RPMI8226 (cell line): ENCODE data around the gene PRPF4.

ENCODE experiments used
- DNase-seq: peaks from one replicate; pipeline ENCODE4 v3.0.0-alpha.2; 2015

The PRPF4 gene

GRCh38 chr9:113315231-113315630 lies 39.8 kb downstream of the PRPF4 start:
- no peak for DNase-seq

GRCh38 chr9:113316030-113316429 lies 40.6 kb downstream of the PRPF4 start:
- DNase-seq: no peak

DNA sequence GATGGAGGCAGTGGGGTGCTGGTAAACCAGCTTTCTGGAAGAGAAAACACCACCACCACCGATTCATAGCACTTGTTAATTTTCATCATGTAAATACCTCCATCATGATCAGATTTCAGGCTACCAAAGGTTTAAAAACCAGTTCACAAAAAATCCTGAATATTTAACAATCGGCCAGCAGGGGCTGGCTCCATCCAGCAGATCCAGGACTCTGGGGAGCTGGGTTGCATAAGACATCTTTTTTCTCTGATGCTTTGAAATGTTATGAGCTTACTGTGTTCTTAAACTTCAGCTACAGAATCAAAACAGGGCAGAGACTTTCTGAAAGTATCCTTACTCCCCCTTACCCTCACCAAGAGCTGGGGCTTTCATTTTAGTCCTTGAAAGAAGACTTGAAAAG lies 42.3 kb downstream of the PRPF4 start:
- no peak for DNase-seq

GRCh38 chr9:113319054-113319453 lies 43.6 kb downstream of the PRPF4 start:
- DNase-seq: no peak

DNA sequence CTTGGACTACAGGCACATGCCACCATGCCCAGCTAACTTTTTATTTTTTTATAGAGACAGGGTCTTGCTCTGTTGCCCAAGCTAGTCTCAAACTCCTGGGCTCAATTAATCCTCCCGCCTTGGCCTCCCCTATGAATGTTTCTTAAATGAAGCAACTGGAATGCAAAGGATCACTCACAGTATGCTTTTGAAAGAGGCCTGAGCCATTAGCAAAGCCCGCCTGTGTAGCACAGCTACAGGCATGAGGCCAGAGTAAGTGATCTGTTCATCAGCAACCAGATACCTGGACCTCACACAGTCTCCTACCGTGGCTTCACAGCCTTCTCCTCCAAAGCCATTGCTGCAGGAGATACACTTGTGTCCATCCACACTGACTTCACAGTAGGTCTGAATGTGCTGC lies 44.6 kb downstream of the PRPF4 start:
- DNase-seq: no peak

GRCh38 chr9:113322671-113323070 lies 47.2 kb downstream of the PRPF4 start:
- no peak for DNase-seq

DNA sequence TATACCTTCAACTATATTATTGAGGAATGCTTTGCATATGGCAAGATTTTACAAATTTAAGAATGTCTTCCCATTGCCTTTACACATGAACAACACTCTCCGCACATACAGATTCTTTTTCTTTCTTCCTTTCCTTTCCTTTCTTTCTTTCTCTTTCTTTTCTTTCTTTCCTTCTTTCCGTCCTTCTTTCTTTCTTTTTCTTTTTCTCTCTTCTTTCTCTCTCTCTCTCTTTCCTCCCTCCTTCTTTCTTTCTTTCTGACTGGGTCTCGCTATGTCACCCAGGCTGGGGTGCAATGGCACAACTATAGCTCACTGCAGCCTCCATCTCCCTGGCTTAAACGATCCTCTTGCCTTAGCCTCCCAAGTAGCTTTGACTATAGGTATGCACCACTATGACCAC lies 50.8 kb downstream of the PRPF4 start:
- no peak for DNase-seq

DNA sequence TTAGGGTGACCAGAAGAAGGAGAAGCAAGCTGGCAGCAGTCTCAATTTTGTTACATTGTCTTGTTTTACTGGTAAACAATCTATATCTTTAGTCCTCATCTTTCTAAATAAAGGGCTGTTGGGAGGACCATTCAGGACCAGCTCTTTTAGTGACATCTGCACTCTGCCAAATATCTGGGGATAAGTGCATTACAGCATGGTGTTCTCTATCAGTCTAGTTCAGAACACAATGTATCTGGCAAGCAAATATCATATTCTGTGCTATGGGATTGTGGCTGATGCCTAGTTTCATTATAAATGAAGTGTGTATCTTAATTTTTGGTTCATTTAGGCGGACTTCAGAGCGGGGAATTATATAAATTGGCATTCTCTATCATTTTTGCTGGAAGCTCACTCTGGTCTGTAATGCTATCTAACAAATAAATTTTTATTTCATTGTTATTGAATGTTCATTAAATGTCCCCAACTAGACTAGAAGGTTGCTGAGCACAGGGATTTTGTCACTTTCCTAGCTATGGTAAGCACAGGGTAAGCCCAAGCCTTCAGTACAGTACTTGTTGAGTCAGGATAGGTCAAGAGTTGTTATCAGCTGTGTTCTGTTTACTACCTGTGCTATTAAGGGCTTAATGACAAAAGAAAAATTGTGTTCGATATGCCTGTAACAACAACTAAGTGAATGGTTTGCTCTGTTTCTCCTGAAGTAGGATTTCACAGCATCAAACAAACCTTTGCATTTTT lies 52.8 kb downstream of the PRPF4 start:
- DNase-seq: no peak

DNA sequence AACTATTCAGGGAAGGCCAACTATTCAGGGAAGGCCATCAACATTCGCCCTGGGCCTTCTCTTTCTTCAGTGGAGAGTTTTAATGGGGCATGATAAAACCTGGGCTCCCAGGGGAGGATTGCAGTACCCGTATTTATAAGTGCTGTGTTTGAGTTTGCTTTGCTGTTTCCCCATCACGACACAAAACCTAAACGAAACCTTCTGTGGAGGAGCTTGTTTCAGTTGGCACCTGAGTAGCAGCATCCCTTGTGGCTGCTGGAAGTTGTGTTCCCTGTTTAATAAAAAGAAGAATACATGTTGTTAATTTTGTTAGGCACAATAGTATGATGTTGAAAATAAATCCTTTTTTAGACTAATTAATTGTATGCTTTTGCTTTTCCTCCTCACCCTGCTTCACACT lies 56.3 kb downstream of the PRPF4 start:
- DNase-seq: no peak

GRCh38 chr9:113337714-113338113 lies 62.3 kb downstream of the PRPF4 start:
- no peak for DNase-seq

DNA sequence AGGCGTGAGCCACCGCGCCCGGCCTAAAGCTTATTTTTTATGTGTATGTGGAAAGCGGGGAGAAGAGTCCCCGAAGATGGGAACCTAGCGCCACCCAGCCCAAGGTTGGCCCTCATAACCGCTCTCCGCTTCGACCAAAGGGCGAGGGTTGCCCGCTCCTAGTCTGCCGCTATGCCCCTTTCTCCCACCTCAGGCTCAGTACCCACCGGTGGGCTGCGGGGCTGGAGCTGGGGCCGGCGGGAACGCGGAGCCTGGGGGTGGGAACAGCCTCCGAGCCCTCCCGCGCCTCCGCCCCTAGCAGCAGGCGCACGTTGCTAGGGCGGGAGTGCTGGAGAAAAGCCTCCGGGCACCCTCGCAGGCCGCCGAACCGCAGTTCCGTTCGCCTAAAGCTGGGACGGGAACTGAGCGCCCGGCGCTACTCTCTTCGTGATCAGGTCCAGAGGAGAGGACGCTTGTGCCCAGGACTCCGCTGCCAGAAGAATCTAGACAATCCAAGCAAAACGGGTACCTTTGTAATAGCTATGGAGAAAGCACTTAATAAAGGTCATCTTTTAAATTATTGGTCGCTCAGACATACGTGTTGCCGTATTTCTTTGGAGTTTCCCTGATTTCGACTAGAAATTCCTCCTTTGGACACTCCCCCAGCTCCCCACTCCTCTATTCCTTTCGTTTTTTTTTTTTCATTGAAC lies 64.7 kb downstream of the PRPF4 start, which contains the start of gene WDR31:
TSS of gene WDR31 (minus strand) at position 265 of the 689 bp plus-strand sequence. CDS start 8,253 bp downstream, outside the sequence.
- peak; percentile 84 for DNase-seq

DNA sequence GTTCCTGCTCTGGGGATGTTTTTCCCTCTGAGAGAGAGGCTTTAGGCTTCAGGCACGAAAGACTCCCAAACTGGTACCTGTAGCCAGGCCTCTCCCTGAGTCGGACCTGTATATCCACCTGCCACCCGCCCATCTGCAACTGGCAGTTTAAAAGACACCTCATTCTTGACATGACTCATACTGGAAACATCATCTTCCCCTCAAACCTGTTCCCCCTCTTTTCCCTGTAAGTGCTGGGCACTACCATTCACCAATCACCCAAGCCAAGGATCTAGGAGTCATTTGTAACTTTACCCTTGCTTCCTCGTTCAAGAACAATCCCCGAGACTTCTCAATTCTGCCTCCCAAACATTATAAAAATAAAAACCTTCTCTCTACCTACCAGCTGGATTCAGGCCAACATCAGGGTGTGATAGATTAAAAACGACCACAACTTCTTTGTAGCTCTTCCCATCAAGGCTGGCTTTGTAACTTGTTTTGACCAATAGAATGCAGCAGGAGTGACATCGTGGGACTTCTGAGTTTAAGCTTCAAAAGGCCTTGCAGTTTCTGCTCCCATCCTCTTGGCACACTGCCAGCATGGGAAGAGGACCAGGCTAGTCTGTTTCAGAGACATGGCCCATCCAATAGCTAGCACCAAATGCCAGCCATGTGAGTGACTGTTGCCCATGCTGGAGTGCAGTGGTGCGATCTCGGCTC lies 66.4 kb downstream of the PRPF4 start:
- DNase-seq: no peak
